BJ (cell line): ENCODE results near the gene AP1S2. TPM values are rescaled to one million over a fixed set of nuclear protein-coding genes. Genes with fewer than 3 reads are reported as not detected.

Experiments
- CTCF ChIA-PET: fragments of 350-600 bp; formaldehyde crosslinking; extraction: SDS; loops from one replicate; lab custom pipeline; 2021; ENCODE audit warnings: antibody characterized with exemption, inconsistent platforms; lab: Yijun Ruan, JAX
- POLR2A ChIA-PET: fragments of 300-600 bp; sonication (Branson Sonifier 250); formaldehyde crosslinking; extraction: SDS; loops from one replicate; lab custom pipeline; 2021; ENCODE audit warnings: antibody characterized with exemption; lab: Charles Lee
- DNase-seq: peaks from one replicate; pipeline ENCODE4 v3.0.0-alpha.2; 2011; ENCODE audit warnings: low read depth
- H3K27me3 ChIP-seq: 2 replicates; pipeline ENCODE4 v1.6.0; 2011; ENCODE audit warnings: low read length; ENCODE audit not compliant: control insufficient read depth, insufficient read depth
- H3K36me3 ChIP-seq: 2 replicates; pipeline ENCODE4 v1.5.1; 2011; ENCODE audit warnings: low read length; ENCODE audit not compliant: control insufficient read depth, insufficient read depth
- H3K4me3 ChIP-seq: 2 replicates; pipeline ENCODE4 v1.5.1; 2011; ENCODE audit warnings: low read depth, mild to moderate bottlenecking, control low read depth, low read length
- CTCF ChIP-seq: IDR thresholded peaks from 2 replicates; pipeline ENCODE4 v1.5.1; 2011; ENCODE audit warnings: low read depth, mild to moderate bottlenecking, control low read depth, inconsistent platforms, low read length, moderate library complexity; ENCODE audit not compliant: insufficient read depth
- polyA plus RNA-seq: library from polyadenylated mRNA; depleted of rRNA; stranded (reverse); fragments of >200 nt; gene quantifications from 2 replicates; pipeline ENCODE4 v1.2.3, GENCODE V29; 2011

Gene AP1S2
- polyA plus RNA-seq, 1 experiment: 14.8 TPM

- TF ChIP-seq CTCF: no peak
- Histone ChIP-seq H3K4me3 (no peak overlapping the region), H3K36me3 (no peaks in the 10 kb centered on the region; the same call in 1 of the 2 replicates), H3K27me3 (no peaks in the 10 kb centered on the region)
- CTCF ChIA-PET: interaction anchor here (0.8 kb wide), 1 partner anchor 623 kb away, joined by 3 read pairs; no protein-coding TSS in a partner anchor
- no peak for DNase-seq
- POLR2A ChIA-PET: no interaction called here
Measured at GRCh38 chrX:15813416-15813815, 41.2 kb downstream of the AP1S2 start.

GRCh38 chrX:15812192-15812938 lies 42.2 kb downstream of the AP1S2 start:
- CTCF ChIA-PET: interaction anchor here (0.8 kb wide), 1 partner anchor 624 kb away, joined by 3 read pairs; no protein-coding TSS in a partner anchor
- no peak for TF ChIP-seq CTCF

GRCh38 chrX:15808254-15808653 lies 46.4 kb downstream of the AP1S2 start:
- H3K4me3 ChIP-seq: no peak overlapping the region
- TF ChIP-seq CTCF: no peak
- CTCF ChIA-PET: no interaction called here
- POLR2A ChIA-PET: no interaction called here
- no peaks in the 10 kb centered on the region for H3K27me3 ChIP-seq
- H3K36me3 ChIP-seq: no peaks in the 10 kb centered on the region
- no peak for DNase-seq

More at GRCh38 chrX:15812192-15812938, 42.2 kb downstream of the AP1S2 start:
- Histone ChIP-seq H3K4me3 (no peak overlapping the region), H3K36me3 (no peaks in the 10 kb centered on the region; the same call in 1 of the 2 replicates), H3K27me3 (no peaks in the 10 kb centered on the region)
- DNase-seq: no peak
- POLR2A ChIA-PET: no interaction called here

GRCh38 chrX:15804563-15804962 lies 50.0 kb downstream of the AP1S2 start:
- no peak for DNase-seq
- POLR2A ChIA-PET: no interaction called here
- CTCF ChIA-PET: interaction anchor here (2.3 kb wide), 1 partner anchor 12 kb away, joined by 8 read pairs; no protein-coding TSS in a partner anchor
- H3K36me3 ChIP-seq: no peaks in the 10 kb centered on the region
- no peaks in the 10 kb centered on the region for H3K27me3 ChIP-seq
- H3K4me3 ChIP-seq: no peak overlapping the region
- TF ChIP-seq CTCF: no peak

- ChIA-PET POLR2A (no interaction called here), CTCF (no interaction called here)
- no peak overlapping the region for H3K4me3 ChIP-seq
Measured at GRCh38 chrX:15797707-15798106, 56.9 kb downstream of the AP1S2 start.

More at GRCh38 chrX:15797707-15798106, 56.9 kb downstream of the AP1S2 start:
- Histone ChIP-seq H3K27me3 (no peaks in the 10 kb centered on the region), H3K36me3 (no peaks in the 10 kb centered on the region)
- no peak for TF ChIP-seq CTCF
- DNase-seq: no peak
